Adrenal gland (tissue), 12 donors: ENCODE data around the gene CCDC102A. TPM values are rescaled to one million over a fixed set of nuclear protein-coding genes. Genes with fewer than 3 reads are reported as not detected.

ENCODE experiments used
- DNase-seq, 7 donors: peaks; one replicate each; pipeline ENCODE4 v3.0.0-alpha.2; 2019 to 2020
- H3K27ac ChIP-seq, 5 donors: fragments of 200-600 bp; sonication (generic) in 4 of 5; 1 replicate in 3 of 5; 2 replicates in 2 of 5; pipeline versions ENCODE4 v1.5.1 to v1.8.0; 2016 to 2020; ENCODE audit warnings: mild to moderate bottlenecking in 1 of 5
- H3K27me3 ChIP-seq: fragments of 200-600 bp; 2 replicates; pipeline ENCODE4 v1.8.0; 2021
- H3K36me3 ChIP-seq, 2 donors: fragments of 200-600 bp; replicated peaks in 1 of 2; 1 replicate in 1 of 2; 2 replicates in 1 of 2; pipeline versions ENCODE4 v1.5.1 to v1.8.0; 2018 to 2022
- H3K4me1 ChIP-seq, 2 donors: fragments of 200-600 bp; replicated peaks in 1 of 2; 1 replicate in 1 of 2; 2 replicates in 1 of 2; pipeline versions ENCODE4 v1.5.1 to v1.8.0; 2018 to 2021
- H3K4me3 ChIP-seq, 4 donors: fragments of 200-600 bp; sonication (generic) in 3 of 4; one replicate each; pipeline ENCODE4 v1.5.1; 2016 to 2018
- H3K9me3 ChIP-seq, 3 donors: fragments of 200-600 bp; sonication (generic) in 1 of 3; replicated peaks in 1 of 3; 1 replicate in 2 of 3; 2 replicates in 1 of 3; pipeline versions ENCODE4 v1.5.1 to v1.8.0; 2016 to 2021
- CTCF ChIP-seq, 6 experiments: fragments of 450-650 bp in 4 of 6; fragments of 200-600 bp in 2 of 6; sonication (generic) in 1 of 6; IDR thresholded peaks; 1 replicate in 5 of 6; 2 replicates in 1 of 6; pipeline versions ENCODE4 v1.5.1 to v1.8.0; 2016 to 2021; ENCODE audit warnings: antibody characterized with exemption in 6 of 6, mild to moderate bottlenecking in 2 of 6, moderate library complexity in 1 of 6
- POLR2A ChIP-seq, 2 donors: fragments of 450-650 bp; IDR thresholded peaks; one replicate each; pipeline ENCODE4 v1.6.1; 2017; ENCODE audit warnings: antibody characterized with exemption in 2 of 2, mild to moderate bottlenecking in 2 of 2, moderate library complexity in 1 of 2
- WGBS, 4 donors: extraction: QIAGEN DNeasy Blood & Tissue Kit in 2 of 4; methylation state at CpG; one replicate each; pipeline versions ENCODE4 v1.1.5 to v1.1.7; 2013 to 2017; 5-methylcytosine and 5-hydroxymethylcytosine counted together
- intact Hi-C, 2 donors: fragments of 100-400 bp; cut with DNase I; formaldehyde crosslinking; loops; one replicate each; pipeline versions ENCODE4 v1.14.1 to v1.15.0; 2022 to 2023
- polyA plus RNA-seq, 3 donors: library from polyadenylated mRNA; stranded (reverse); fragments of 200-250 nt in 2 of 3; fragments of 350-450 nt in 1 of 3; fragmentation: Illumina TruSeq in 1 of 3; extraction: RNeasy Lipid Tissue Mini Kit (QIAGEN cat#74804) in 1 of 3; gene quantifications; one replicate each; pipeline ENCODE4 v1.2.3, GENCODE V29; 2013 to 2014
- total RNA-seq, 9 donors: library from RNA; depleted of rRNA in 4 of 9; stranded (reverse); fragments of >200 nt in 4 of 9; fragments of 120-200 nt in 1 of 9; fragmentation: NEBNext Ultra II Directional in 1 of 9; extraction: Animal tissue kit (Norgen Biotek cat#: 25700) in 1 of 9; gene quantifications; one replicate each; pipeline versions ENCODE4 v1.1.0 to v1.2.4, GENCODE V29; 2013 to 2023
- donor health status: healthy with polysubstance abuse.
- donor health status: Bipolar disorder and iron deficiency.
- donor health status: DM: yes; HTN: yes; CAD: no.
- donor health status: DM: no; HTN: no; CAD: no.
- donor health status: DM: no; HTN: no; CAD: no.
- donor health status: DM: yes; HTN: yes; CAD: no.

The CCDC102A gene
- total and polyA plus RNA-seq, 12 donors: 1.6 to 23.6 (median 8.9) TPM

- no peaks in the 10 kb centered on the region for H3K36me3 ChIP-seq
- intact Hi-C loops: no loop called here
- H3K4me3 ChIP-seq: no peak overlapping the region
- H3K27me3 ChIP-seq: no peaks in the 10 kb centered on the region
- no peak overlapping the region for H3K27ac ChIP-seq
- H3K9me3 ChIP-seq: no peaks in the 10 kb centered on the region
- TF ChIP-seq POLR2A (IDR thresholded peaks at IDR 0.05): no peak
- no peak for TF ChIP-seq CTCF (IDR thresholded peaks at IDR 0.05)
- peaks cover 13 to 21% of the 10 kb centered on the region in 2 donors for H3K4me1 ChIP-seq
- WGBS, 4 donors: 60 to 67% (median 64%) methylated on average over 10 of the region's 10 CpGs
- peak in 3 of 7 donors; percentile 2 to 47 (median 20) for DNase-seq
Measured at GRCh38 chr16:57539072-57539796, 2.9 kb upstream of the CCDC102A start.

- peak in 3 of 7 donors; percentile 10 to 42 (median 17) for DNase-seq
- Histone ChIP-seq H3K4me1 (peaks cover 13 to 21% of the 10 kb centered on the region in 2 donors), H3K36me3 (no peaks in the 10 kb centered on the region), H3K4me3 (no peak overlapping the region), H3K9me3 (no peaks in the 10 kb centered on the region), H3K27ac (no peak overlapping the region), H3K27me3 (no peaks in the 10 kb centered on the region)
- 82 to 87% (median 84%) methylated on average over 13 to 14 of the region's 14 CpGs for WGBS, 4 donors
- TF ChIP-seq CTCF (IDR thresholded peaks at IDR 0.05) (no peak), POLR2A (IDR thresholded peaks at IDR 0.05) (no peak)
- intact Hi-C loops: no loop called here
Measured at GRCh38 chr16:57538235-57538721, 1.9 kb upstream of the CCDC102A start.

- no peak for TF ChIP-seq POLR2A (IDR thresholded peaks at IDR 0.05)
- no peak for TF ChIP-seq CTCF (IDR thresholded peaks at IDR 0.05)
- no peak overlapping the region for H3K27ac ChIP-seq
- H3K4me3 ChIP-seq: no peak overlapping the region
Measured at GRCh38 chr16:57537581-57538234, 1.3 kb upstream of the CCDC102A start.

GRCh38 chr16:57537194-57537505 is 779 bp upstream of the CCDC102A start:
- Histone ChIP-seq H3K4me3 (peak overlapping the region in 2 of 4 donors; percentile 77 to 87), H3K27me3 (no peaks in the 10 kb centered on the region), H3K27ac (no peak overlapping the region), H3K4me1 (peaks cover 19 to 30% of the 10 kb centered on the region in 2 donors), H3K36me3 (no peaks in the 10 kb centered on the region), H3K9me3 (no peaks in the 10 kb centered on the region)
- intact Hi-C loops: no loop called here
- TF ChIP-seq CTCF (IDR thresholded peaks at IDR 0.05): no peak
- TF ChIP-seq POLR2A (IDR thresholded peaks at IDR 0.05): no peak
- no peak for DNase-seq
- WGBS, 4 donors: 27 to 45% (median 36%) methylated on average over 8 of the region's 8 CpGs

More at GRCh38 chr16:57537581-57538234, 1.3 kb upstream of the CCDC102A start:
- no peaks in the 10 kb centered on the region for H3K36me3 ChIP-seq
- WGBS, 4 donors: 64 to 79% (median 70%) methylated on average over 7 to 10 of the region's 10 CpGs
- H3K4me1 ChIP-seq: peaks cover 17 to 27% of the 10 kb centered on the region in 2 donors
- intact Hi-C loops: no loop called here
- peak in 4 of 7 donors; percentile 14 to 52 (median 19) for DNase-seq
- no peaks in the 10 kb centered on the region for H3K27me3 ChIP-seq
- no peaks in the 10 kb centered on the region for H3K9me3 ChIP-seq
